Choroid plexus epithelial cell (primary cell): ENCODE results near the gene ANKHD1.

Experiments
- DNase-seq: peaks from one replicate; pipeline ENCODE4 v3.0.0-alpha.2; 2010; ENCODE audit warnings: low read depth
- H3K4me3 ChIP-seq: 2 replicates; pipeline ENCODE4 v1.5.1; 2011; ENCODE audit warnings: low read depth, mild to moderate bottlenecking, control low read depth, low read length, moderate library complexity
- TF ChIP-seq, protein P1 (sequence below): conservative IDR thresholded peaks from 2 replicates; pipeline ENCODE4 v1.5.1; 2011; ENCODE audit warnings: low read depth, mild to moderate bottlenecking, control low read depth, inconsistent platforms, low read length, moderate library complexity

ANKHD1 gene

GRCh38 chr5:140497897-140498296 lies 96.3 kb downstream of the ANKHD1 start:
- H3K4me3 ChIP-seq = no peak overlapping the region
- TF ChIP-seq, protein P1, sequence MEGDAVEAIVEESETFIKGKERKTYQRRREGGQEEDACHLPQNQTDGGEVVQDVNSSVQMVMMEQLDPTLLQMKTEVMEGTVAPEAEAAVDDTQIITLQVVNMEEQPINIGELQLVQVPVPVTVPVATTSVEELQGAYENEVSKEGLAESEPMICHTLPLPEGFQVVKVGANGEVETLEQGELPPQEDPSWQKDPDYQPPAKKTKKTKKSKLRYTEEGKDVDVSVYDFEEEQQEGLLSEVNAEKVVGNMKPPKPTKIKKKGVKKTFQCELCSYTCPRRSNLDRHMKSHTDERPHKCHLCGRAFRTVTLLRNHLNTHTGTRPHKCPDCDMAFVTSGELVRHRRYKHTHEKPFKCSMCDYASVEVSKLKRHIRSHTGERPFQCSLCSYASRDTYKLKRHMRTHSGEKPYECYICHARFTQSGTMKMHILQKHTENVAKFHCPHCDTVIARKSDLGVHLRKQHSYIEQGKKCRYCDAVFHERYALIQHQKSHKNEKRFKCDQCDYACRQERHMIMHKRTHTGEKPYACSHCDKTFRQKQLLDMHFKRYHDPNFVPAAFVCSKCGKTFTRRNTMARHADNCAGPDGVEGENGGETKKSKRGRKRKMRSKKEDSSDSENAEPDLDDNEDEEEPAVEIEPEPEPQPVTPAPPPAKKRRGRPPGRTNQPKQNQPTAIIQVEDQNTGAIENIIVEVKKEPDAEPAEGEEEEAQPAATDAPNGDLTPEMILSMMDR = no peak
- DNase-seq = no peak

DNA sequence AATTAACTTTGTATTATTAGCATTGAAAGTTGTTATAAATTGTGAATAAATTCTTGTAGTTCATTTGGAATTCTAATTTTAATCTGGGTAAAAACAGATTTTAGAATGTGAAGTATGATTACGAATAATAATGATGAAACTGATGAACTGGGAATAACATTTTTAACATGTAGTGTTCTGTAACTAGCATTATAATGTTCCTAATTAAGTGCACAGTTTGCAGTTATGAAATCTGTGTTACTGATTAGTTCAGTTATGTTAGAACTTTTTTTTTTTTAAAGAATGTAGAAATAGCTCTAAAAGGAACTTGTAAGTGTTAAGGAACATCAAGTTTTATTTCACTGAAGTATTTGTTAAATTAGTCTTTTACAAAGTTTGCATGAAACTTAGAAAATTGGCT lies 97.0 kb downstream of the ANKHD1 start:
- no peak for DNase-seq
- H3K4me3 ChIP-seq = no peak overlapping the region
- TF ChIP-seq, protein P1 = no peak

DNA sequence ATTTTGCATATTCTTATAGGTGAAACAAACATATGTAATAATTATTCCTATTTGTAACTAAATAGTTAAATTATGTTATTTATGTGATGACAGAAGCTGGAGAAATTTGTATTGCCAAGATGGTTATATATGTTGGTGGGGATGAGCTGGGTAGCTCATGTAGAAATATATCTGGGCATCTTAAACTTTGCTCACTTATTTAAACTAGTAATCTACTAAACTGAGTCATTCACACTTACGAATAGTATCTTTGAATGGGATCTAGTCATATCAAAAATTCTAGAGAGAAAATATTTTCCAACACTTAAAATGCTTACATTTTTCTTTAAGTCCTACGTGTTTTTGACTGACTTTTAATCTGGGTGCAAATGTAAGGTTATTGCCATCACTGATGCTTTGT lies 101.2 kb downstream of the ANKHD1 start:
- TF ChIP-seq, protein P1 = no peak
- no peak for DNase-seq
- no peak overlapping the region for H3K4me3 ChIP-seq

DNA sequence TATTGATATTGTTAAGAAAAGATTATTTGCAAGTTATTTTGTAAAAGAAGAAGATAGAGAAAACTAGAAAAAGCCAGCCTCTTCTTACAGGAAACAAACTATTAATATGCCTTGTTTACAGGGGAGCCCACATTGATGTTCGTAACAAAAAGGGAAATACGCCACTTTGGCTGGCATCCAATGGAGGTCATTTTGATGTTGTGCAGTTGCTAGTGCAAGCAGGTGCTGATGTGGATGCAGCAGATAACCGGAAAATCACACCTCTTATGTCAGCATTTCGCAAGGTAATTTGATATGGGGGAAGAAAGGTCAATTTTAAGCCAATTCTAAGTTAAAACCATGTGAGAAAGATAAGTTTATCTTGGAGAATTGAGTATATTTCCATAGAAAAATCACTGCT lies 108.3 kb downstream of the ANKHD1 start:
- DNase-seq = no peak
- no peak overlapping the region for H3K4me3 ChIP-seq
- TF ChIP-seq, protein P1 = no peak

DNA sequence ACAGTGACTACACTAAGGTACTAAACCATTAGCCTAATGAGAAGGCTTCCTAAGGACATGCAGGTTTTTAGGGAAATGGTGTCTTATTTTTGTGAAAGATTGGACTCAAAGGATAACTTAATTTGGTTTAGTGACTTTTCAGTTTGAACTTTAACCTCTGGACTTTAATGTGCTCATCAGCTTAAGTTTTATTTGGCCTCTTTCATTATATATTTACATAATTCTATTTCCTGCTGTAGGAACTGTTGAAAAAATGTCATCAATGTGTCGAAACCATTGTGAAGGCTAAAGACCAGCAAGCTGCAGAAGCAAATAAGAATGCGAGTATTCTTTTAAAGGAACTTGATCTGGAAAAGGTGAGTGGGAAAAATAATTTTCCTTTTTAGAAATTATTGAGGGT lies 111.5 kb downstream of the ANKHD1 start:
- TF ChIP-seq, protein P1 = no peak
- no peak for DNase-seq
- no peak overlapping the region for H3K4me3 ChIP-seq

DNA sequence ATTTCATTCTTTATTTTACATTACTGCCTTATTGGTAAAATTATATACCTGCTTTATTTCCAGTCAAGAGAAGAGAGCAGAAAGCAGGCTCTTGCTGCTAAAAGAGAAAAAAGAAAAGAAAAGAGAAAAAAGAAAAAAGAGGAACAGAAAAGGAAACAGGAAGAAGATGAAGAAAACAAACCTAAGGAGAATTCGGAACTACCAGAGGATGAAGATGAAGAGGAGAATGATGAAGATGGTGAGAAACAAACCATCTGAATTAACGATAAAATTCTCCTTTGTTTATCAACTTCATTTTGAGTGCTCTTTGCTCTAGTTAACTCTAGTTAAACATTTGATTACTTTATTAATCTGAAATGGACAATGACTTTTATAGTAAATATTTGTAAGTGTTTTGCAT lies 122.4 kb downstream of the ANKHD1 start:
- TF ChIP-seq, protein P1 = no peak
- DNase-seq = no peak
- no peak overlapping the region for H3K4me3 ChIP-seq

DNA sequence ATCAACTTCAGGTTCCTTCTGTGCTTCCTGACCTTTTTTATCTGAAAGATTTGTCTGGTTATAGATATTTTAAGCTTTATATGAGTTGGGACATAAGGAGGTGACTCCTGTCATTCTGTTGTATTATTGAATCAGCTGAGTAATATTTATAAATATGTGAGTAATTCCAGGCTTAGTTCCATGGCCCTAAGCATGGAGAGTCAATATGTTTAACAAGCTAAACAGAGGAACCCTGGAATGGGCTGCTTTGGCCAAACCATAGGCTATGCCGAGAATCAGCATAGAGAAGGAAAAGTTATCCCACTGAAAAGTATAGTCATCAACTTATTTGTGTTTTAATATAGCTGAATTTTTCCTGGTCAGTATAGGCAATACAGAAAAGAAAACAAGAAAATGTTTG lies 138.6 kb downstream of the ANKHD1 start:
- DNase-seq = no peak
- TF ChIP-seq, protein P1 = no peak
- no peak overlapping the region for H3K4me3 ChIP-seq
